GM12891 (cell line): Measurements from ENCODE around the gene GDAP2.

Experiments
- POLR2A ChIP-seq: IDR thresholded peaks from 2 replicates; pipeline ENCODE4 v1.6.1; 2011; ENCODE audit warnings: low read depth, low read length, control low read depth
- POLR2AphosphoS5 ChIP-seq: IDR thresholded peaks from 2 replicates; pipeline ENCODE4 v1.6.1; 2011; ENCODE audit warnings: low read depth, low read length, control low read depth

DNA sequence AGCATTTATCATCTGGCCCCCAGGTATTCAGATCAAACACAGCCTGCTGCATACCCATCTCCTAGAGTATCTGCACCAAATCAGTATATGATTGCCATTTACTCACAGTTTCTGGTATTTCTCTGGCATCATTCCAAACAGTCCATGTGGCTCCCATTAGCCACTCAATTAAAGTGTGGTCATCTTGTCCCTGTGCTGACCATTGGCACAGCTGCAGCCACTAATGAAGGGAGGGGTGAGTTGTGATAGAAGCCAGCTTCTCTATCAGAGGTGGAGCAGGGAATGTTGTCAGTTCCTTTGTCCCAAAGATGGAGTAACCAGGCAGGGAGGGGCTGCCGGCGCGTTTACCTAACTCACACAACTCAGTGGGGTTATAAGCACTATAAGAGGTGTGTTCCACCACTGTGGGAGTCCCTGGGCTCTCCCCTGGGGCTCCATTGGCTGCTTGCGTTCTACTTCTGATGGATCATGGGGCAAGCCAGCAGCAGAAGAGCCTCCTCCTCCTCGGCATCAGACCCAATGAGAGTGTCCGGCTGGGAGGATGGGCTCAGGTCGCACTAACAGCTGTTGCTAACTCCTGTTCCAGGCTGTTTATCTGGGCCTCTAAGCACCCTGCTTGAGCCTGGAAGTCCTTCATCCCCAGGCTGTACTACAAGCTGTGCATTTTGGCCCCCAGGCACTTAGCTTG is 108.6 kb downstream of the GDAP2 start:
- no peak for TF ChIP-seq POLR2AphosphoS5
- no peak for TF ChIP-seq POLR2A
